ENCODE measurements around the gene KHNYN.
"Not testable (repeated sequence)": the region's sequence is repeated elsewhere in the genome, so short reads cannot be mapped to it uniquely, and the experiment has no call there.

The KHNYN gene

DNA sequence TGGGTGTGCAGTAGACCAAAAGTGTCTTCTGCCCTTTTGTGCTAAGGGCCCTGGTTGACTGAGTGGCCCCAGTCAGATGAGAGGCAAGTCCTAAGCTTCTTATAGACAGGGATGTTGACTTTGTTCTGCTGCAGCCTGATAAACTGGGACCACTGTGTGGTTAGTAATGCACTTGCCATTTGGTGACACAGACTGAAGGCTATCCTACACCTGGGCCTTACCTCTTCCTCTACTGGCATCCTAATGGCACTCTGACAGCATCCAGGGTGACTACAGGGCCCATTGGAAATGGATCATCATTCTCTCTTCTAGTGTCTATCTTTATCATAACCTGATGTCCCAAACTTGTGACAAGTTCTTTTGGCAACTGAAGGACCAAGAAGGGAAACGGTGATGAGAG is 9.5 kb downstream of the KHNYN start:
- FAIRE-seq: no peak

DNA sequence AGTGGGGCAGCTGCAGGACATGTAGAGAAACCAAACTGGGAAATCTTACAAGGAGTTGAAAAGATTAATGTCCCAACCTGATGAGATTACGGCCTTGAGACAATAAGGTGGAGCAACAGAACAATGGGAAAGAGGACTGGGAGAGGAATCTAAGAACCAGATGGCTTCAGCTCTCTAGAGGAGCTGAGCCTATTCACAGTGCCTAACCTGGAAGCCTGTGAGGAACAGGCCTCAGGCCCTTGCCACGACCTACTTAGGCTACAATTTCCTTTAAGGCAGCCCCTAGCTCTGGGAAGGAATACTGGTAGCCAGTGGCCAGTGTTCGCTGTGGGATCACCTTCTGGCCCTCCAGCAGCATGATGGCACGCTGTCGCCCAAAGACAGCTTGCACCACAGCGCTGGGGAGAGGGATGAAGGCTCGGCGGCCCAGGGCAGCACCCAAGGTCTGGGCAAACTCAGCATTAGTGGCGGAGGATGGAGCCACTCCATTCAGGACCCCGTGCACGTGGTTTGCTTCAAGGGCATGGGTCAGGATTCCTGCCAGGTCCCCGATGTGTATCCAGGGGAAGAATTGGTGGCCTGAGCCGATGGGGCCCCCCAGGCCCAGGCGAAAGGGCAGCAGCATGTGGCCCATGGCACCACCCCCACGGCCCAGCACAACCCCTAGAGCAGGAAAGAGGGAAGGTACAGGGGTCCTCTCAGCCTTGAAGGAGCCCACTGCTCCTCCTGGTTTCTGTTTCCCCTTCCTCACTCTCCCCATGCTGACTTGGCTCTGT is 10.3 kb downstream of the KHNYN start:
- no peak for FAIRE-seq

DNA sequence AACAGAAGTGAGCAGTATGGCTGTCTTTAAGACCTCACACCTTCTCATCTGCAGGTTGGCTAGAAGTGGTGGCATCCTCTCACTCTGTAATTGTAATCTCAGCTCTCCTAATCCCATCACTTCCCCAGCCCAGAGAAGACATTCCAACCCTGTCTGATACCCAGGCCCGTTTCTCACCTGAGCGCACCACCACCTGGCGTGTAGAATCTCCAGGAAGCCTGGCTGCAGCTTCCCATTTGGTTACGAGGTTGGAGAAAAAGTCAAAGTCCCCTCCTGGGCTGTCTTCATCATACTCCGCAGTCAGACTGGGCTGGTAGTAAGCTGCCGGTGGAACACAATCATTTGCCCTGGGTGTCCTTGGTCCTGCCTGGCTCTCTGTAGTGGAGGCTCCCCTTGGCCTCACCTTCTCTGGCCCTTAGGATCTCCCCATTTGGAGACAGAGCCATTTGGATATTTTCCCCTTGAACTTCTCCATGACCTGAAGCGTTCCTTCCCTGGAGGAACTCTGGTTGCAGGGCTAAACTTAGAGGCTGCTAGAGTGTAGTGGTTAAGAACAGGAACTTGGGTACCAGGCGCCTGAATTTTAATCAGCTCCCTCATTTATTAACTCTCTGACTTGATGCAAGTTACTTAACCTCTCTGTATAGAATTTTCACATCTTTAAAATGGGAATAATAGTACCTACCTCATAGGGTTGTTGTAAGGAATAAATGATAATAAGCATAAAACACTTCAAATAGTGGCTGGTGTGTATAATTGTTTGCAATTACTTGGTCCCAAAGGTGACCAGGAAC is 11.0 kb downstream of the KHNYN start:
- no peak for FAIRE-seq

DNA sequence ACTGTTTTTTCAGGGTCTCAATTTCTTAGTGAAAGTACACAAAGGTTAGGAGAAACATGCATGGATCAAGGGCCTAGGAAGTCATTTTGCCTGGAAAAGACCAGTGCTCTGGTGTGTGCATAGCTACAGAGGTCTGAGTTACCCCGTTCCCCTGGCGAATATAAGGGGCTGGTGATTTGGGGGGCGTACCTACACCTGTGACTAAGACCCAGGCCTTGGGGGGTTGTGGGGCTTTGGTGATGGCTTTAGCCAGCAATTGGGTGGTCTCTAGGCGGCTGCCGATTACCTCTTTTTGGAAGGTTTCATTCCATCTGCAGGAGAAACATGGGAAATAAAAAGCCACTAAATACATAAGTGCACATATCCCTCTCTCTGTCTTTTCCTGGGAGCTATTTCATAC is 11.7 kb downstream of the KHNYN start:
- no peak for FAIRE-seq

DNA sequence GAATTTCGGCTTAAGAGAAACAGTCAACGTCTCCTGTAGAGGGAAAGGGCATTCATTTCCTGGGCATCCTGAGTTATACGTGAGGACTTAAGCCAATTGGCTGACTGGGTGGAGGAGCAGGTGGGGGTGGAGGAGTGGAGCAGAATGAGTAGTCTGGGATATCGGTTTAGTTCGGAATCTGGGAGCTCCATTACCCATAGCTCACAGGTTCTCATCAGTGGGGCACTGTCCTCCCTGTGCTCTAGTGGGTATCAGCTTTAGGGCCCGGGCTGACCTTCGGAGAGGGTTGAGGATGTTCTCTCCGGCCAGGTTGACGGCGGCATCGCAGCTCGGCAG is 12.1 kb downstream of the KHNYN start:
- FAIRE-seq: no peak

DNA sequence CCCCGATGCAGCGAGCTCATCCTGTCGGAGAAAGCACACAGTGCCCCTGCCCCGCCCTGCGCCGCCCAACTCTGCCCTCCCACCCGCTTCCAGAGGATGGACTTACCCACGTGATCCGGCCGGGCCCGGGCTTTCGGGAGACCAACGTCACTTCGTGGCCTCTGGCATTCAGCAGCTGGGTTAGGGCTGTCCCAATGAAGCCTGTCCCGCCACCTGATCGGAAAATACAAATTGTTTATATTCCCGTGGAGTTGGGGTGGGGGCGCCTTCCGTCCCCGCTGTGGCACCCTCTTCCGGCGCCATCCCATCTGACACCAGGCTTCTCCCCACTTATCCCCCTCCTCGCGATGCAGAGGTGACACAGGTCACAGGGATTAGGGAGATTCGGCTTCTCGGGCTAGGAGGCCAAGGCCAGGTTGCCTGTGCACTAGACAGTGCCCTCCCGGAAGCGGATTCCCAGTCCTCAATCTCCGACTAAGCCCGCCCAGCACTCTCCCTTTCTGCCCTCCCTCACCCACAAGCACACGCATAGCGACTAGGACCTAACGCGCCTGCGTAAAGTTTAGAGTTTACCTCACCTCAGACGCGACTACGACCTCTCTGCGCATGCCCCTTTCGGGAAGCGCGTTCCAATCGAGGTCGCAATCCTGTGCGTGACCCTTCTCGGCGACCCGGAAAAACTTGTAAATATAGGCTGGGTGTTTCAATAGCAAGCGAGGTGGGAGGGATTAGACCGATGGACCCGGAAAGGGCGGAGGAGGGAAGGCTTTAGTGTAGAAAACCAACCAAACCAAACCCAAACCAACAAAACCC is 12.7 kb downstream of the KHNYN start, which contains the start of gene SDR39U1:
SDR39U1 (minus strand) TSS at position 537 of the 813 bp plus-strand sequence; CDS start at position 530, 7 bp downstream.
- peak; percentile 97 for FAIRE-seq

DNA sequence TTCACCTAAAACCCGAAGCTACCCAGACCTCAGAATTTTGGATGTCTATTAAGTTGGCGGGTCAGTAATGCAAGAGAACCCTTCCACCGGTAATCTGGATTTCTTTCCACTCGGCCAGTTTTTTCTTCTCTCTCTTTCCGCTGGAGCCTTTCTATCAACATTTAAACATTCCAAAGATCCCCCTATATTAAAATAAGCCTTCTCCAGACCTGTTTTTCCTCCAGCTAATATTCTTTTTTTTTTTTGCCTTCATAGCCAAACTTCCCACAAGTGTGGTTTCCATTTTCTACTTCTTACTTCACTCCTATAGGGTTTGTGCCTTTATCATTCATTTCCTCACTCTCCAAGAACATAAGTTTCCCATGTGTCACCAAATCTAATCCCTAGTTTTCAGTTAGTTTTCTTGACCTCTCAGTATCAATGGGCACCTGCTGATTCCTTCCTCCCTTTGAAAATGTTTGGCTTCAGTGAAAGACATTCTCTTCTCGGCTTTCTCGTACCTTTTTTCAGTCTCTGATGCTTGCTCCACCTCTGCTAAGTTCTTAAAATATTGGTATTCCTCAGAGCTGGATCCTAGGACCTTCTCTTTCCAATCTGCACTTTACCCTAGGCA is 13.4 kb downstream of the KHNYN start:
- no peak for FAIRE-seq

DNA sequence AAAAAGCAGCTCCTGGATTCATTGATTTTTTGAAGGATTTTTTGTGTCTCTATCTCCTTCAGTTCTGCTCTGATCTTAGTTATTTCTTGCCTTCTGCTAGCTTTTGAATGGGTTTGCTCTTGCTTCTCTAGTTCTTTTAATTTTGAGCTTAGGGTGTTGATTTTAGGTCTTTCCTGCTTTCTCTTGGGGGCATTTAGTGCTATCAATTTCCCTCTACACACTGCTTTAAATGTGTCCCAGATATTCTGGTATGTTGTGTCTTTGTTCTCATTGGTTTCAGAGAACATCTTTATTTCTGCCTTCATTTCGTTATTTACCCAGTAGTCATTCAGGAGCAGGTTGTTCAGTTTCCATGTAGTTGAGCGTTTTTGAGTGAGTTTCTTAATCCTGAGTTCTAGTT is 21.1 kb downstream of the KHNYN start:
- not testable (repeated sequence) for FAIRE-seq

DNA sequence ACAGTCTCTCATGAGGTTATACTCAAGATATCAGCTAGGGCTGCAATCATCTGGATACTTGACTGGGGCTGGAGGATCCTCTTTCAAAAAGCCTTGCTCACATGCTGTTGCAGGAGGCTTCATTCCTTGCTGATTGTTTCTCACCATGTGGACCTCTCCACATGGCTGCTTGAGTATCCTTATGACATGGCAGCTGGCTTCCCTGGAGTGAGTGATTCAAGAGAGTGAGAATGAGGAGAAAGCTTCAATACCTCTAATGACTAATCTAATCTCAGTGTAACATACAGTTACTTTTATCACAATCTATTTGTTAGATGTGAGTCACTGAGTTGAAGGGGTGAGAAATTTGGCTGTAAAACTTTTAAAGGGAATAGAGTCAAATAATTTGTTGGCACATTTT is 27.2 kb downstream of the KHNYN start:
- FAIRE-seq: no peak

DNA sequence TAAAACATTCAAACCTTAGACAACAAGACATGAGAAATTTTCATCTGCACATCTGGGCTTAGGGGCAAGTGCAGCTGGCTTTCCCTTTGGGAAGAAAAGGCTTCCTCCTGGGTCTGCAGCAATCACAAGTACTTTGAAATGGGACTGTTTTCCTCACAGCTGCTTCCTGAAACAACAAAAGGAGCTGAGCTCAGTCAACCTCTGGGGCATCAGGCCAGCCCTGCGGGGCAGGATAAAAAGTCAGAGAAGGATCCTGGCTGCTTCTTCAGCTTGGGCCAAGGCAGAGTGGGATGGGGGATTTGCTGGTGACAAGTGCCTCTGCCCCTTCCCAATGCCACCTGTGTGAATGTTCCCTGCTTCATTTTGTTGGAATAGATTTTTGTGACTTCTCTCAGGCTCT is 29.0 kb downstream of the KHNYN start:
- no peak for FAIRE-seq

DNA sequence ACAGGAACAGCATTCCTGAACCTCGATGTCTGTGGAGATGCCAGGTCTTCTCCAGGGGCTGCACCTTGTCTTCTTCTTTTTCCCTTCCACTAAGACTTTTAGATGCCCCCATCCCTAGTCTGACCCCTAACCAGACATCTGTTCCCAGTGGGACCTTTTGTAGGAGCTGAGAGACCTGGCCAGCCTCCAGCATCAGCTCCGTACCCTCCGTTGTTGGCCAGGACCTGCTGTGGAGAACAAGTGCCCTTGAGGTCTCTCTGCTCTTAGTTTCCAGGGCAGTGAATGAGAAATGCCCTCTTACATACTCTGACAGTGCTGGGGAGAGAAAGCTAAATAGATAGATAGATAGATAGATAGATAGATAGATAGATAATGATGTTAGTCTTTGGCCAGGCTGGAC is 29.6 kb downstream of the KHNYN start:
- no peak for FAIRE-seq

DNA sequence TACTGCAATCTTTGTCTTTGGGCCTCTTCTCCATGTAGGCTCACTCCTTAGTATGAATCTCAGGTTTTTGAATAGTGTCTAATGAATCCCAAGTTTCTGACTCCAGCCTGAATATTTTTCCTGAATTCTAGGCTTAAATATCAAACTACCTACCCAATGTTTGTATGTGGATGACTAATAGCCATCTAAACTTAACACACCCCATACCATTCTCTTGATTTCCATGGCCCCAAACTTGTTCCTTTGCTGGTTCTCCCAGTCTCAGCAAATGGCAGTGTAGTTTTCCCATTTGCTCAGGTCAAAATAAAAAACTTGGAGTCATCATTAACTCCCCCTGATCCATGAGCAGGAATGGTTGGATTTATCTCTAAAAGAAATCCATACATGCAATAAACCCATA is 31.6 kb downstream of the KHNYN start:
- no peak for FAIRE-seq

DNA sequence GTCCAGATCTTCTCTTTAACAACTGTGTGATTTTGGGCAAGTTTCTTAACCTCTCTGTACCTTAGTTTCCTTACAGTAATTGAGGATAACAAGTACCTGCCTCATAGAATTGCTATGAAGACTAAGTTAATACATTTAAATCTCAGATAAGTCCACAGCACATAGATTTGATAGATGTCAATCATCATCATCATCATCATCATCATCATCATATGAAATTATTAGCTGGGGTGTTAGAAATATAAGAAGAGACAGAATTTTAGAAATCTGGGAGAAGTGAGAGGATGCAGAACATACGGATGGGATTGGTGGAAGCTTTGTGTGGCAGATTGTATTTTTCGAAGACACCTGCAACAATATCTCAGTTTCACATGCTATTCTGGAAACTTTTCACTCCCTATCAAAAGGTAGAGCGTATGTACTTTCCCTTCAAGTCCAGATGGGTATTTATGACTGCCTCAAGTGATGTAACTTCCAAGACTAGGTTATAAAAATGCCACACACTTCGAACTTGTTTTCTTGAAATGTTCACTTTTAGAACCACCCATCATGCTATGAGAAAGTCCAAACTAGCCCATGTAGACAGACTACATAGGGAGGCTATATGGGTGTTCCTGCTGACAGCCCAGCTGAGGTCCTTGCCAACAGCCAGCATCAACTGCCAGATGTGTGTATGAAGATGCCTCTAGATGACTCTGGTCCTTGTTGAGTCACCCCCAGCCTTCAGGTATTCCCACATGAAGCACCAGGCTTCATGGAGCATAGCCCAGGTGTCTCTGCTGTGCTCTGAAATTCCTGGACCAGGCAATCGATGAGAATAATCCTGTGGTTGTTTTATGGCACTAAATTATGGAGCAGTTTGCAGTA is 33.5 kb downstream of the KHNYN start:
- no peak for FAIRE-seq

DNA sequence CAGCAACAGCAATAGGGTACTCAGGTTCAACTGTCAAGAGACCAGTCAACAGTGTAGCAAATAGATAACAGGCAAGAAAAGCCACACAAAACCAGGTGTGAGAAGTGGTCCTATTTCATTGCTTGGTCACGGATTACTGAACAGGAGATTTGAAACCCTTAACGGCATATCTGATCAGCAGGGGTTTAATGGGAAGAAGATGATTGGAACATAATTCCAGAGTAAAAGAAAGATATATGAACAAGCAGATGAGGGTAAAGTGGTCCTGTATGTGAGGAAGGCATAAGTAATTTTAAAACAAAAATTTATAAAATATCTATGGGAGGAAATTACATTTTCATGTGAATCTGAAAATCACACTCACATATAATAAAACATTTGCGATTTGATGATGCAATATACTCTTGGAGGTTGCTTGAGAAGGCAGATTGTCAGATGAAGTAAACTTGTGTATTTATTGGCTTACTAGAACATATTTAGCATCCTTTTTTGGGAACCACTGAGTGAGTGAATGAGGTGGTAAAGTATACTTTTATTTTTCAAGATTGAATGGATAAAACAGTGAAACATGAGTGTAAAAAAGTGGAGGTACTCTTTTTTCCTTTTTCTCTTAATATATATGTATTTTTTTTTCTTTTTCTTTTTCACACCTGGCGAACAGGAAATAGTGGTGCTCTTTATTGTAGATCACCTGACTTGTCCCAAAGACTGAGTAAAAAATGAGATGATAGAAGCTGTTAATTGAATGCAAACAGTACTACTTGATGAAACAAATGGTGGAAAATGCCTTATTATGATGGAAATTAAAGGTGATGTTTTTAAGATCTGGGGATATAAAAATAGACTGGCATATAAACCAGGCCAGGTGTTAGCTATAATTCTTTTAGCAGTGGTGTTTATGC is 34.4 kb downstream of the KHNYN start:
- no peak for FAIRE-seq

DNA sequence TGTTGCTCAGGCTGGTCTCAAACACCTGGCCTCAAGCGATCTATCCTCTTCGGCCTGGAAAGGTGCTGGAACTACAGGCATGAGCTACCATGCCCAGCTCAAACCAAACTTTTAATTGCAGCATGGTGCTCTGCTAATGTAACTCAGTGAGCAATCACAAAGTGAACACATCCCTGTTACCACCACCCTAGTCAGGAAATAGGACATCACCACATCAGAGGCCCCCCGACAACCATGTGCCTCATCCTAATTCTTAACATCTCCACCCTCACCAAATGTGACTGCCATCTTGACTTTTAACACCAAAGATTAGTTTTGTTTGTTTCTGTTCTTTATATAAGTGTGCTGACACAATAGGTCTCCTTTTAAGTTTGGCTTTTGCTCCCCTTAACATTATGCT is 35.6 kb downstream of the KHNYN start:
- no peak for FAIRE-seq

DNA sequence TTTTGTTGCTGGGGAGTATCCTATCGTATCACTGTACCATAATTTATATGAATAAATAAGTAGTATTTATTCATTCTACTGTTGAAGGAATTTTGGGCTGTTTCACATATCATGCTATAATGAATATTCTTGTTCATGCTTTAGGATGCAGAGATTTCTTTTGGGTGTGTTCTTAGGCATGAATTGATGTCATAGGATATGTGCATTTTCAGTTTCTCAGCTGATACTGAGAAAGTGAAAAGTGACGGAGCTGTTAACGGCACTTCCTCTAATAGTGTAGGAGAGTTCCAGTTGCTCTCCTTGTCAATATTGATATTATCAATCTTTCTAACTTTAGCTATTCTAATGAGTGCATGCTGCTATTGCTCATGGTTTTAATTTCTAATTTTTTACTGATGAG is 36.1 kb downstream of the KHNYN start:
- FAIRE-seq: no peak

DNA sequence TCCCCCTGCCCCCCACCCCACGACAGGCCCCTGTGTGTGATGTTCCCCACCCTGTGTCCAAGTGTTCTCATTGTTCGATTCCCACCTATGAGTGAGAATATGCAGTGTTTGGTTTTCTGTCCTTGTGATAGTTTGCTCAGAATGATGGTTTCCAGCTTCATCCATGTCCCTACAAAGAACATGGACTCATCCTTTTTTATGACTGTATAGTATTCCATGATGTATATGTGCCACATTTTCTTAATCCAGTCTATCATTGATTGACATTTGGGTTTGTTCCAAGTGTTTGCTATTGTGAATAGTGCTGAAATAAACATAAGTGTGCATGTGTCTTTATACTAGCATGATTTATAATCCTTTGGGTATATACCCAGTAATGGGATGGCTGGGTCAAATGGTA is 40.7 kb downstream of the KHNYN start:
- FAIRE-seq: not testable (repeated sequence)

DNA sequence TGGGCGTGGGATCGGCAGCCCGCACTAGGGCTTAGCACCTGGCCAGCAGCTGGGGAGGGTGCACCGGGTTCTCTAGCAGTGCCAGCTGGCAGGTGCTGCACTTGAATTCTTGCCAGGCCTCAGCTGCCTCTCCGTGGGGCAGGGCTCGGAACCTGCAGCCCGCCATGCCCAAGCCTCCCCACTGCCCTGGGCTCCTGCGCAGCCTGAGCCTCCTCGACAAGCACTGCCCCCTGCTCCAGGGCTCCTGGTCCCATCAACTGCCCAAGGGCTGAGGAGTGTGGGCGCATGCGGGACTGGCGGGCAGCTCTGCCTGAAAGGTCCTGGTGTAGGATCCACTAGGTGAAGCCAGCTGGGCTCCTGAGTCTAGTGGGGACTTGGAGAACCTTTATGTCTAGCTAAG is 43.5 kb downstream of the KHNYN start:
- FAIRE-seq: no peak

DNA sequence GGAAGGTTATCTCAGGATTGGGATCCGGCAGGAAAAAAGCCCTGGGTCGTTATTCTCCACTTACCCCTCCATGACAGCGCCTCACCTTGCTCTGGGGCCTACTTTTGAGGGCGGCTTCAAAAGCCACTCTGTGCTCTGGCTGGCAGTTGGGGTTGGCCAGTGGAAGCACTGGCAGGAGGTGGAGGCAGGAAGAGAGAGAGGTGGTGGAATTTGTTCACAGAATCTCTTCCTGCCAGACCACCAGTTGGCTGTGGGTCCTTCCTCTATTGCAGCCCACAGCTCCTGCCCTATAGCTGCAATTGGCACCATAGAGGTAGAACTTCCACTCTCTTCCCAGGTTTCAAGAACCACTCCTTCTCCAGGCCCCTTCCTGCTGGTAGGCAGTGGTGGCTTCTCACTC is 45.5 kb downstream of the KHNYN start:
- FAIRE-seq: no peak

DNA sequence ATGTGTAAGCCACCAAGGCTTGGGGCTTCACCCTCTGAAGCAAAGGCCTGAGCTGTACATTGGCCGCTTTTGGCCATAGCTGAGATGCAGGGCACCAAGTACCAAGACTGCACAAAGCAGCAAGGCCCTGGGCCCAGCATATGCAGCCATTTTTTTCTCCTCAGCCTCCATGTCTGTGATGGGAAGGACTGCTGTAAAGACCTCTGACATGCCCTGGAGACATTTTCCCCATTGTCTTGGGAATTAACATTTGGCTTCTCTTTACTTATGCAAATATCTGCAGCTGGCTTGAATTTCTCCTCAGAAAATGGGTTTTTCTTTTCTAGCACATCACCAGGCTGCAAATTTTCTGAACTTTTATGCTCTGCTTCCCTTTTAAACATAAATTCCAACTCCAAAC is 50.2 kb downstream of the KHNYN start:
- not testable (repeated sequence) for FAIRE-seq

Data from endometrium (tissue), 2 donors.